ENCODE measurements around the gene ACTR10.

ACTR10 gene

DNA sequence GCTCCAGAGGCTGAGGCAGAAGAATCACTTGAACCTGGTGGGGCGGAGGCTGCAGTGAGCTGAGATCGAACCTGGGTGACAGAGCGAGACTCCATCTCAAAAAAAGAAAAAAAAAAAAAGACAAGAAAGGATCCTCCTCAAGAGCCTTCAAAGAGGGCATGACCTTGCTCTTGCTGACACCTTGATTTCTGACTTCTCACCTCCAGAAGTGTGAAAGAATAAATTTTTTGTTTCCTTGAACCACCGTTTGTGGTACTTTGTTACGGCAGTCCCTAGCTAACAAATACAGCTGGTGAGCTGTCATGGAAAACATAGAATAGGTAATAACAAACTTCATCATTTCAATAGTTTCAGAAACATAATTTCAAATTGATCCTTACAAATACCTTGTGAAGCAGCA is 1.9 kb upstream of the ACTR10 start:
- TF ChIP-seq YY1 (IDR thresholded peaks at IDR 0.05; ENCODE audit: low read depth) = no peak
- TF ChIP-seq NFIC (IDR thresholded peaks at IDR 0.05) = no peak
- TF ChIP-seq EGR1 (IDR thresholded peaks at IDR 0.05) = no peak
- TF ChIP-seq, protein P1, sequence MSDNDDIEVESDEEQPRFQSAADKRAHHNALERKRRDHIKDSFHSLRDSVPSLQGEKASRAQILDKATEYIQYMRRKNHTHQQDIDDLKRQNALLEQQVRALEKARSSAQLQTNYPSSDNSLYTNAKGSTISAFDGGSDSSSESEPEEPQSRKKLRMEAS (IDR thresholded peaks at IDR 0.05) = no peak
- TF ChIP-seq, protein P2, sequence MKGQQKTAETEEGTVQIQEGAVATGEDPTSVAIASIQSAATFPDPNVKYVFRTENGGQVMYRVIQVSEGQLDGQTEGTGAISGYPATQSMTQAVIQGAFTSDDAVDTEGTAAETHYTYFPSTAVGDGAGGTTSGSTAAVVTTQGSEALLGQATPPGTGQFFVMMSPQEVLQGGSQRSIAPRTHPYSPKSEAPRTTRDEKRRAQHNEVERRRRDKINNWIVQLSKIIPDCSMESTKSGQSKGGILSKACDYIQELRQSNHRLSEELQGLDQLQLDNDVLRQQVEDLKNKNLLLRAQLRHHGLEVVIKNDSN (IDR thresholded peaks at IDR 0.05) = no peak
- TF ChIP-seq EP300 (IDR thresholded peaks at IDR 0.05; ENCODE audit: borderline replicate concordance) = no peak
- TF ChIP-seq FOXM1 (IDR thresholded peaks at IDR 0.05; ENCODE audit: borderline replicate concordance, low read depth) = no peak
- TF ChIP-seq TAF1 (IDR thresholded peaks at IDR 0.05; ENCODE audit: low read depth) = no peak
- no peak for TF ChIP-seq CREB1 (IDR thresholded peaks at IDR 0.05; ENCODE audit: low read depth)

- TF ChIP-seq EGR1 (IDR thresholded peaks at IDR 0.05) (no peak), CREB1 (IDR thresholded peaks at IDR 0.05; ENCODE audit: low read depth) (no peak), TEAD4 (IDR thresholded peaks at IDR 0.05) (no peak), RAD21 (IDR thresholded peaks at IDR 0.05; ENCODE audit: low read depth) (no peak), EP300 (IDR thresholded peaks at IDR 0.05; ENCODE audit: borderline replicate concordance) (no peak), ZBTB7A (IDR thresholded peaks at IDR 0.05; ENCODE audit: low read depth) (no peak), TAF1 (IDR thresholded peaks at IDR 0.05; ENCODE audit: low read depth) (no peak), CEBPB (IDR thresholded peaks at IDR 0.05) (no peak), TCF12 (IDR thresholded peaks at IDR 0.05; ENCODE audit: low read depth) (no peak), NFIC (IDR thresholded peaks at IDR 0.05) (no peak)
- TF ChIP-seq, protein P3, sequence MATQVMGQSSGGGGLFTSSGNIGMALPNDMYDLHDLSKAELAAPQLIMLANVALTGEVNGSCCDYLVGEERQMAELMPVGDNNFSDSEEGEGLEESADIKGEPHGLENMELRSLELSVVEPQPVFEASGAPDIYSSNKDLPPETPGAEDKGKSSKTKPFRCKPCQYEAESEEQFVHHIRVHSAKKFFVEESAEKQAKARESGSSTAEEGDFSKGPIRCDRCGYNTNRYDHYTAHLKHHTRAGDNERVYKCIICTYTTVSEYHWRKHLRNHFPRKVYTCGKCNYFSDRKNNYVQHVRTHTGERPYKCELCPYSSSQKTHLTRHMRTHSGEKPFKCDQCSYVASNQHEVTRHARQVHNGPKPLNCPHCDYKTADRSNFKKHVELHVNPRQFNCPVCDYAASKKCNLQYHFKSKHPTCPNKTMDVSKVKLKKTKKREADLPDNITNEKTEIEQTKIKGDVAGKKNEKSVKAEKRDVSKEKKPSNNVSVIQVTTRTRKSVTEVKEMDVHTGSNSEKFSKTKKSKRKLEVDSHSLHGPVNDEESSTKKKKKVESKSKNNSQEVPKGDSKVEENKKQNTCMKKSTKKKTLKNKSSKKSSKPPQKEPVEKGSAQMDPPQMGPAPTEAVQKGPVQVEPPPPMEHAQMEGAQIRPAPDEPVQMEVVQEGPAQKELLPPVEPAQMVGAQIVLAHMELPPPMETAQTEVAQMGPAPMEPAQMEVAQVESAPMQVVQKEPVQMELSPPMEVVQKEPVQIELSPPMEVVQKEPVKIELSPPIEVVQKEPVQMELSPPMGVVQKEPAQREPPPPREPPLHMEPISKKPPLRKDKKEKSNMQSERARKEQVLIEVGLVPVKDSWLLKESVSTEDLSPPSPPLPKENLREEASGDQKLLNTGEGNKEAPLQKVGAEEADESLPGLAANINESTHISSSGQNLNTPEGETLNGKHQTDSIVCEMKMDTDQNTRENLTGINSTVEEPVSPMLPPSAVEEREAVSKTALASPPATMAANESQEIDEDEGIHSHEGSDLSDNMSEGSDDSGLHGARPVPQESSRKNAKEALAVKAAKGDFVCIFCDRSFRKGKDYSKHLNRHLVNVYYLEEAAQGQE (IDR thresholded peaks at IDR 0.05; ENCODE audit: low read depth) = no peak
Observed at GRCh38 chr14:58200480-58200841, 512 bp downstream of the ACTR10 start.

DNA sequence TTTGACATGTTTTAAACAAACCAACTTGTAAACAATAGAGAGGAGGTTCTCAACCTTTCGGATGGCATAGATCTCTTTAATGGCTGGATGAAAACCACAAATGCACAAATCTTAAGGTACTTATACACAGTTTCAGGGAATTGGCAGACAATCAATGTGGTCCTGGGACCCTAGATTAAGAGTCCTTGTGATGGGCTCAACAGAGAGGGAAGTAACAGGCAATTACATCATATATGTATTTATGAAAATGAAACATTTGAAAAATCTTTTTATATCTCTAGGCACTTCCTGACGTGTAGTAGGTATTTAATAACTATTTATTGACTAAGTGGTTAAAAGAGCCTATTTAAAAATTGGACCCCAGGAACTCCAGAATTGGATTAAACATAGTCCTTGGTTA is 897 bp downstream of the ACTR10 start:
- TF ChIP-seq, protein P3 (IDR thresholded peaks at IDR 0.05; ENCODE audit: low read depth) = no peak
- TF ChIP-seq TEAD4 (IDR thresholded peaks at IDR 0.05) = no peak
- TF ChIP-seq, protein P1 (IDR thresholded peaks at IDR 0.05) = no peak
- TF ChIP-seq FOXM1 (IDR thresholded peaks at IDR 0.05; ENCODE audit: borderline replicate concordance, low read depth) = no peak
- no peak for TF ChIP-seq ZBTB7A (IDR thresholded peaks at IDR 0.05; ENCODE audit: low read depth)
- no peak for TF ChIP-seq TAF1 (IDR thresholded peaks at IDR 0.05; ENCODE audit: low read depth)
- TF ChIP-seq NFIC (IDR thresholded peaks at IDR 0.05) = no peak
- no peak for TF ChIP-seq YY1 (IDR thresholded peaks at IDR 0.05; ENCODE audit: low read depth)
- TF ChIP-seq, protein P2 (IDR thresholded peaks at IDR 0.05) = no peak
- TF ChIP-seq RAD21 (IDR thresholded peaks at IDR 0.05; ENCODE audit: low read depth) = no peak
- TF ChIP-seq EGR1 (IDR thresholded peaks at IDR 0.05) = no peak
- no peak for TF ChIP-seq EP300 (IDR thresholded peaks at IDR 0.05; ENCODE audit: borderline replicate concordance)
- TF ChIP-seq TCF12 (IDR thresholded peaks at IDR 0.05; ENCODE audit: low read depth) = no peak
- no peak for TF ChIP-seq CEBPB (IDR thresholded peaks at IDR 0.05)
- no peak for TF ChIP-seq CREB1 (IDR thresholded peaks at IDR 0.05; ENCODE audit: low read depth)

- TF ChIP-seq TAF1 (IDR thresholded peaks at IDR 0.05; ENCODE audit: low read depth) = no peak
- TF ChIP-seq ZBTB7A (IDR thresholded peaks at IDR 0.05; ENCODE audit: low read depth) = no peak
- TF ChIP-seq, protein P3 (IDR thresholded peaks at IDR 0.05; ENCODE audit: low read depth) = no peak
- TF ChIP-seq EGR1 (IDR thresholded peaks at IDR 0.05) = no peak
Observed at GRCh38 chr14:58213176-58213575, 13.2 kb downstream of the ACTR10 start.

All from Ishikawa (cell line).